Transverse colon (tissue), 4 donors: ENCODE measurements around the gene RNF125. TPM values are rescaled to one million over a fixed set of nuclear protein-coding genes. Genes with fewer than 3 reads are reported as not detected.

Experiments
- DNase-seq: peaks from one replicate; pipeline ENCODE4 v3.0.0-alpha.2; 2019
- H3K27ac ChIP-seq, 4 donors: fragments of 200-600 bp; sonication (generic); 2 replicates each; pipeline ENCODE4 v1.5.1; 2016 to 2018; ENCODE audit warnings: inconsistent platforms in 4 of 4
- H3K27me3 ChIP-seq: fragments of 200-600 bp; sonication (generic); 2 replicates; pipeline ENCODE4 v1.5.1; 2017; ENCODE audit warnings: inconsistent platforms
- H3K36me3 ChIP-seq, 4 donors: fragments of 200-600 bp; sonication (generic); 2 replicates each; pipeline ENCODE4 v1.5.1; 2017 to 2019; ENCODE audit warnings: inconsistent platforms in 4 of 4
- H3K4me1 ChIP-seq, 4 donors: fragments of 200-600 bp; sonication (generic); 2 replicates each; pipeline ENCODE4 v1.5.1; 2017 to 2020; ENCODE audit warnings: inconsistent platforms in 4 of 4
- H3K4me3 ChIP-seq, 4 donors: fragments of 200-600 bp; sonication (generic); 1 replicate in 1 of 4; 2 replicates in 3 of 4; pipeline versions ENCODE4 v1.5.1 to v1.6.1; 2017 to 2019; ENCODE audit warnings: inconsistent platforms in 4 of 4
- H3K9me3 ChIP-seq, 2 donors: fragments of 200-600 bp; sonication (generic); 2 replicates each; pipeline ENCODE4 v1.5.1; 2017 to 2019; ENCODE audit warnings: inconsistent platforms in 2 of 2
- CTCF ChIP-seq, 5 experiments: fragments of 200-600 bp in 3 of 5; fragments of 450-650 bp in 2 of 5; sonication (generic) in 3 of 5; IDR thresholded peaks; 1 replicate in 2 of 5; 2 replicates in 3 of 5; pipeline ENCODE4 v1.5.1; 2016 to 2017; ENCODE audit warnings: antibody characterized with exemption in 5 of 5, inconsistent platforms in 3 of 5, mild to moderate bottlenecking in 2 of 5, moderate library complexity in 1 of 5
- EP300 ChIP-seq: sonication (generic); formaldehyde crosslinking; IDR thresholded peaks from one replicate; pipeline ENCODE4 v1.6.1; 2017; ENCODE audit warnings: antibody characterized with exemption, low read depth
- POLR2A ChIP-seq: fragments of 450-650 bp; IDR thresholded peaks from one replicate; pipeline ENCODE4 v1.6.1; 2016; ENCODE audit warnings: antibody characterized with exemption, mild to moderate bottlenecking, moderate library complexity
- POLR2AphosphoS5 ChIP-seq, 3 donors: sonication (generic); formaldehyde crosslinking; IDR thresholded peaks; one replicate each; pipeline ENCODE4 v1.6.1; 2016; ENCODE audit warnings: antibody characterized with exemption in 3 of 3
- WGBS, 2 donors: methylation state at CpG; one replicate each; pipeline ENCODE4 v1.1.5; 2018; ENCODE audit warnings: low coverage in 1 of 2; 5-methylcytosine and 5-hydroxymethylcytosine counted together
- in situ Hi-C, 4 donors: fragments of 200-750 bp; cut with MboI; loops; one replicate each; pipeline versions ENCODE4 v1.15.0 to v1.15.1; 2017; ENCODE audit warnings: low sequenced_read_pairs in 3 of 4, low pct_ligation_motif_present in 1 of 4, low pct_unique_long_range_greater_than_20kb in 1 of 4
- intact Hi-C: fragments of 100-400 bp; cut with DNase I; formaldehyde crosslinking; loops from one replicate; pipeline ENCODE4 v1.15.1; 2023; ENCODE audit warnings: low total_unique reads
- total RNA-seq, 4 donors: library from RNA; depleted of rRNA; stranded (reverse); fragments of >200 nt; gene quantifications; one replicate each; pipeline ENCODE4 v1.1.0, GENCODE V29; 2016

RNF125 gene
- total RNA-seq, 4 donors from 2014 or later, result 7.9 to 12.1 (median 10.3) TPM

- no peaks in the 10 kb centered on the region for H3K27me3 ChIP-seq
- no peak overlapping the region for H3K27ac ChIP-seq
- no peak for TF ChIP-seq CTCF (IDR thresholded peaks at IDR 0.05)
- no peak for TF ChIP-seq EP300
- no peak for TF ChIP-seq POLR2A
- no peak for TF ChIP-seq POLR2AphosphoS5 (IDR thresholded peaks at IDR 0.05)
- WGBS, 2 donors, result 91 to 95% methylated on average over 7 to 10 of the region's 10 CpGs
- no peak overlapping the region for H3K4me3 ChIP-seq
- H3K4me1 ChIP-seq, result peaks cover 0 to 11% (median 3%) of the 10 kb centered on the region in 4 donors
- intact Hi-C loops (no loop called here), in situ Hi-C loops (no loop called here)
- H3K36me3 ChIP-seq, result peaks cover 0 to 9% (median 2%) of the 10 kb centered on the region in 4 donors
- no peaks in the 10 kb centered on the region for H3K9me3 ChIP-seq
- DNase-seq, result no peak
These were observed 19.0 kb downstream of the RNF125 start for GRCh38 chr18:32037616-32038015.

GRCh38 chr18:32040936-32041335 is 22.3 kb downstream of the RNF125 start:
- DNase-seq, result peak; percentile 32
- intact Hi-C loops (no loop called here), in situ Hi-C loops (no loop called here)
- TF ChIP-seq EP300 (no peak), POLR2AphosphoS5 (IDR thresholded peaks at IDR 0.05) (no peak), CTCF (IDR thresholded peaks at IDR 0.05) (no peak), POLR2A (no peak)
- Histone ChIP-seq H3K4me3 (no peak overlapping the region), H3K4me1 (peaks cover 0 to 11% (median 3%) of the 10 kb centered on the region in 4 donors), H3K36me3 (peaks cover 0 to 13% (median 2%) of the 10 kb centered on the region in 4 donors), H3K27me3 (no peaks in the 10 kb centered on the region), H3K9me3 (no peaks in the 10 kb centered on the region), H3K27ac (peak overlapping the region in 3 of 4 donors; percentile 25 to 45 (median 26))
- WGBS, 2 donors, result 42 to 45% methylated on average over 3 of the region's 3 CpGs

- Histone ChIP-seq H3K4me1 (peaks cover 0 to 11% (median 3%) of the 10 kb centered on the region in 4 donors), H3K36me3 (peaks cover 0 to 13% (median 2%) of the 10 kb centered on the region in 4 donors), H3K27ac (peak overlapping the region in 3 of 4 donors; percentile 6 to 16 (median 9)), H3K27me3 (no peaks in the 10 kb centered on the region), H3K9me3 (no peaks in the 10 kb centered on the region), H3K4me3 (no peak overlapping the region)
- intact Hi-C loops (no loop called here), in situ Hi-C loops (no loop called here)
- no peak for TF ChIP-seq POLR2AphosphoS5 (IDR thresholded peaks at IDR 0.05)
- TF ChIP-seq POLR2A, result no peak
- TF ChIP-seq EP300, result no peak
- TF ChIP-seq CTCF (IDR thresholded peaks at IDR 0.05), result no peak
- no peak for DNase-seq
These were observed 23.7 kb downstream of the RNF125 start for GRCh38 chr18:32042337-32042736.

- no peaks in the 10 kb centered on the region for H3K9me3 ChIP-seq
- no peaks in the 10 kb centered on the region for H3K27me3 ChIP-seq
- in situ Hi-C loops, result no loop called here
- TF ChIP-seq POLR2AphosphoS5 (IDR thresholded peaks at IDR 0.05) (no peak), CTCF (IDR thresholded peaks at IDR 0.05) (no peak), EP300 (no peak), POLR2A (no peak)
- H3K27ac ChIP-seq, result peak overlapping the region; percentile 48 to 72 (median 62)
- DNase-seq, result peak; percentile 68
- H3K4me3 ChIP-seq, result no peak overlapping the region
- 57 to 80% methylated on average over 1 to 4 of the region's 4 CpGs for WGBS, 2 donors
- no peaks in the 10 kb centered on the region for H3K36me3 ChIP-seq
- intact Hi-C loops, result no loop called here
- peaks cover 4 to 26% (median 9%) of the 10 kb centered on the region in 4 donors for H3K4me1 ChIP-seq
These were observed 30.0 kb downstream of the RNF125 start for GRCh38 chr18:32048507-32049091.
